ENCODE data around the gene ANKRD62. TPM values are rescaled to one million over a fixed set of nuclear protein-coding genes. Genes with fewer than 3 reads are reported as not detected.

The ANKRD62 gene
- total and polyA plus RNA-seq, 2 of the 4 experiments (the other 2 are of a cell fraction), result not detected

- TF ChIP-seq RCOR1 (IDR thresholded peaks at IDR 0.05; ENCODE audit: insufficient replicate concordance, low read length), result no peak
These were observed 47.4 kb upstream of the ANKRD62 start (continued) for GRCh38 chr18:12046046-12046750.

- H4K5ac ChIP-seq (ENCODE audit: low read depth, low read length), result no peak overlapping the region
- no peak overlapping the region for H3K56ac ChIP-seq (ENCODE audit: extremely low read depth, insufficient read depth, low read length)
- no peak overlapping the region for H3K14ac ChIP-seq (replicated peaks; ENCODE audit: low read depth, low read length)
- H2BK15ac ChIP-seq (ENCODE audit: low read depth, low read length), result no peak overlapping the region
- H2BK5ac ChIP-seq (ENCODE audit: low read depth, low read length, poor library complexity, severe bottlenecking), result no peak overlapping the region
- no peak overlapping the region for H2AK5ac ChIP-seq (ENCODE audit: low read depth, low read length)
- no peak overlapping the region for H2AK9ac ChIP-seq (replicated peaks; ENCODE audit: low read depth, low read length, poor library complexity)
- no peaks in the 10 kb centered on the region for H3K9me1 ChIP-seq (ENCODE audit: insufficient read depth, low read length)
- no peak overlapping the region for H3K4me2 ChIP-seq (ENCODE audit: low read depth, low read length)
- H3K9ac ChIP-seq (ENCODE audit: low read depth, low read length), result no peak overlapping the region
- WGBS, 2 experiments (ENCODE audit: extremely low coverage in 2 of 2, insufficient read length in 1 of 2), result 89% methylated on average over 6 of the region's 12 CpGs; no CpG with 5 or more reads in 1 of the 2 experiments
- H4K20me1 ChIP-seq (ENCODE audit: insufficient read depth, low read length), result no peaks in the 10 kb centered on the region; the same call in 1 of the 2 replicates
- TF ChIP-seq ELK1 (IDR thresholded peaks at IDR 0.05; ENCODE audit: borderline replicate concordance, low read depth, low read length) (no peak), RFX5 (IDR thresholded peaks at IDR 0.05; ENCODE audit: low read depth, low read length) (no peak), FOS (IDR thresholded peaks at IDR 0.05; ENCODE audit: low read depth, low read length) (no peak), CEBPB (IDR thresholded peaks at IDR 0.05; ENCODE audit: low read depth, low read length) (no peak)
- in situ Hi-C loops (cut with MboI; ENCODE audit: low sequenced_read_pairs) (no loop called here), intact Hi-C loops (cut with micrococcal nuclease) (loop anchor here (10.0 kb wide), 1 partner anchor 188 kb away; no protein-coding TSS in a partner anchor), dilution Hi-C loops (cut with HindIII; ENCODE audit: low sequenced_read_pairs, unreplicated experiment) (no loop called here)
- H4K91ac ChIP-seq (ENCODE audit: insufficient read depth, low read depth, low read length), result no peak overlapping the region
- no peak overlapping the region for H2BK20ac ChIP-seq (ENCODE audit: low read depth, low read length)
- H3K27ac ChIP-seq (ENCODE audit: insufficient read depth, low read length), result no peak overlapping the region
- H3K4me1 ChIP-seq (ENCODE audit: control insufficient read depth, insufficient read depth, low read length), result peaks cover 10% of the 10 kb centered on the region
- ChIA-PET POLR2A (ENCODE audit: unreplicated experiment) (no interaction called here), CTCF (no interaction called here)
- H2AFZ ChIP-seq (replicated peaks; ENCODE audit: low read length, poor library complexity), result no peak overlapping the region
- no peak overlapping the region for H2BK120ac ChIP-seq (ENCODE audit: low read depth, low read length)
- ATAC-seq (ENCODE audit: low read depth) (no peak), DNase-seq (no peak)
- no peaks in the 10 kb centered on the region for H3K9me3 ChIP-seq (ENCODE audit: control insufficient read depth, insufficient read depth, low read length)
- no peak overlapping the region for H3K23ac ChIP-seq (ENCODE audit: low read depth, low read length)
- H3K4me3 ChIP-seq (ENCODE audit: insufficient read depth, low read depth, low read length), result no peak overlapping the region
- H3K18ac ChIP-seq (ENCODE audit: low read depth, low read length), result no peak overlapping the region
- no TSS peak for BruUV-seq (replicated peaks)
- no peak overlapping the region for H4K8ac ChIP-seq (ENCODE audit: low read depth in 2 of 2, low read length in 2 of 2)
- no peaks in the 10 kb centered on the region for H3K36me3 ChIP-seq (ENCODE audit: control insufficient read depth, insufficient read depth, low read length)
- no peaks in the 10 kb centered on the region for H3K27me3 ChIP-seq (ENCODE audit: control insufficient read depth, insufficient read depth, low read length)
- no peaks in the 10 kb centered on the region for H3K79me1 ChIP-seq (ENCODE audit: low read depth in 1 of 2, low read length in 2 of 2)
- H3K4ac ChIP-seq (ENCODE audit: low read depth, low read length), result no peak overlapping the region
These were observed 46.8 kb upstream of the ANKRD62 start for GRCh38 chr18:12046751-12047335.

Measured in IMR-90 (cell line).